Measurements from ENCODE around the gene DPF3.

DPF3 gene

GRCh38 chr14:72621387-72622065 lies 272.4 kb downstream of the DPF3 start:
- Histone ChIP-seq H3K9me3 (ENCODE audit: insufficient read depth, low read length) (peaks cover 7% of the 10 kb centered on the region), H3K4me3 (ENCODE audit: insufficient read length, low read depth) (no peak overlapping the region), H3K36me3 (ENCODE audit: insufficient read depth, insufficient read length, low read length) (no peaks in the 10 kb centered on the region), H3K9ac (ENCODE audit: insufficient read length, low read depth) (no peak overlapping the region), H3K27me3 (ENCODE audit: insufficient read depth, insufficient read length) (no peaks in the 10 kb centered on the region), H3K4me1 (ENCODE audit: insufficient read depth, insufficient read length) (peaks cover 11% of the 10 kb centered on the region)
- DNase-seq (ENCODE audit: low read depth, low spot score) = peak; percentile 36
- TF ChIP-seq SUZ12 (IDR thresholded peaks at IDR 0.05; ENCODE audit: extremely low read depth, insufficient read depth, insufficient read length) (no peak), ZNF274 (IDR thresholded peaks at IDR 0.05; ENCODE audit: low read depth, low read length) (no peak)

DNA sequence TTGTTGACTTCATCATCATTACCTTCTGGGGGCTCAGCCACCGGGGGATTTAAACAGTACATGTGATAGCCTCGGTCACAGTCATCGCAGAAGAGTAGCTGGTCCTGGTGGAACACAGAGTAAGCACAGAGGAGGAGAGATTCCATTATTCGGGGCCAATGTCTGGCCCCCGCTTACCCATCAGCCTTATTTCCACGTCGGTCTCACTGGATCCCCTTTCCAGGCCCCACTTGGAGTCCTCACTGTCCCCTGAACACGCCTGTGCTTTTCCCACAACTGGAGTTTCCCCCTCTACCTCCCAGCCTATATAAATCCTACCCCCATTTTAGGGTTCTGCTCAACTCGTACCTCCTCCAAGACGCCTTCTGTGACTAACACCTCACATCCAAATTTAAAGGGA lies 274.0 kb downstream of the DPF3 start:
- peaks cover 7% of the 10 kb centered on the region for H3K9me3 ChIP-seq (ENCODE audit: insufficient read depth, low read length)
- TF ChIP-seq YY1 (IDR thresholded peaks at IDR 0.05; ENCODE audit: insufficient read depth, insufficient read length) (no peak), ZNF274 (IDR thresholded peaks at IDR 0.05; ENCODE audit: low read depth, low read length) (no peak), SUZ12 (IDR thresholded peaks at IDR 0.05; ENCODE audit: extremely low read depth, insufficient read depth, insufficient read length) (no peak)
- H3K36me3 ChIP-seq (ENCODE audit: insufficient read depth, insufficient read length, low read length) = no peaks in the 10 kb centered on the region
- H3K4me3 ChIP-seq (ENCODE audit: insufficient read length, low read depth) = no peak overlapping the region
- no peak for DNase-seq (ENCODE audit: low read depth, low spot score)
- no peak overlapping the region for H3K9ac ChIP-seq (ENCODE audit: insufficient read length, low read depth)
- H3K27me3 ChIP-seq (ENCODE audit: insufficient read depth, insufficient read length) = no peaks in the 10 kb centered on the region
- peaks cover 15% of the 10 kb centered on the region for H3K4me1 ChIP-seq (ENCODE audit: insufficient read depth, insufficient read length)

- no peaks in the 10 kb centered on the region for H3K36me3 ChIP-seq (ENCODE audit: insufficient read depth, insufficient read length, low read length)
Measured at GRCh38 chr14:72619111-72619571, 274.8 kb downstream of the DPF3 start.

GRCh38 chr14:72618424-72618823 lies 275.5 kb downstream of the DPF3 start:
- Histone ChIP-seq H3K9me3 (ENCODE audit: insufficient read depth, low read length) (peaks cover 3% of the 10 kb centered on the region), H3K4me3 (ENCODE audit: insufficient read length, low read depth) (no peak overlapping the region), H3K9ac (ENCODE audit: insufficient read length, low read depth) (no peak overlapping the region), H3K4me1 (ENCODE audit: insufficient read depth, insufficient read length) (peaks cover 15% of the 10 kb centered on the region), H3K27me3 (ENCODE audit: insufficient read depth, insufficient read length) (no peaks in the 10 kb centered on the region), H3K36me3 (ENCODE audit: insufficient read depth, insufficient read length, low read length) (no peaks in the 10 kb centered on the region)
- DNase-seq (ENCODE audit: low read depth, low spot score) = no peak
- no peak for TF ChIP-seq YY1 (IDR thresholded peaks at IDR 0.05; ENCODE audit: insufficient read depth, insufficient read length)
- no peak for TF ChIP-seq ZNF274 (IDR thresholded peaks at IDR 0.05; ENCODE audit: low read depth, low read length)
- no peak for TF ChIP-seq SUZ12 (IDR thresholded peaks at IDR 0.05; ENCODE audit: extremely low read depth, insufficient read depth, insufficient read length)

More at GRCh38 chr14:72619111-72619571, 274.8 kb downstream of the DPF3 start:
- Histone ChIP-seq H3K4me1 (ENCODE audit: insufficient read depth, insufficient read length) (peaks cover 15% of the 10 kb centered on the region), H3K9ac (ENCODE audit: insufficient read length, low read depth) (no peak overlapping the region), H3K9me3 (ENCODE audit: insufficient read depth, low read length) (peaks cover 7% of the 10 kb centered on the region), H3K4me3 (ENCODE audit: insufficient read length, low read depth) (no peak overlapping the region), H3K27me3 (ENCODE audit: insufficient read depth, insufficient read length) (no peaks in the 10 kb centered on the region)
- DNase-seq (ENCODE audit: low read depth, low spot score) = no peak
- no peak for TF ChIP-seq SUZ12 (IDR thresholded peaks at IDR 0.05; ENCODE audit: extremely low read depth, insufficient read depth, insufficient read length)
- no peak for TF ChIP-seq YY1 (IDR thresholded peaks at IDR 0.05; ENCODE audit: insufficient read depth, insufficient read length)
- TF ChIP-seq ZNF274 (IDR thresholded peaks at IDR 0.05; ENCODE audit: low read depth, low read length) = no peak

DNA sequence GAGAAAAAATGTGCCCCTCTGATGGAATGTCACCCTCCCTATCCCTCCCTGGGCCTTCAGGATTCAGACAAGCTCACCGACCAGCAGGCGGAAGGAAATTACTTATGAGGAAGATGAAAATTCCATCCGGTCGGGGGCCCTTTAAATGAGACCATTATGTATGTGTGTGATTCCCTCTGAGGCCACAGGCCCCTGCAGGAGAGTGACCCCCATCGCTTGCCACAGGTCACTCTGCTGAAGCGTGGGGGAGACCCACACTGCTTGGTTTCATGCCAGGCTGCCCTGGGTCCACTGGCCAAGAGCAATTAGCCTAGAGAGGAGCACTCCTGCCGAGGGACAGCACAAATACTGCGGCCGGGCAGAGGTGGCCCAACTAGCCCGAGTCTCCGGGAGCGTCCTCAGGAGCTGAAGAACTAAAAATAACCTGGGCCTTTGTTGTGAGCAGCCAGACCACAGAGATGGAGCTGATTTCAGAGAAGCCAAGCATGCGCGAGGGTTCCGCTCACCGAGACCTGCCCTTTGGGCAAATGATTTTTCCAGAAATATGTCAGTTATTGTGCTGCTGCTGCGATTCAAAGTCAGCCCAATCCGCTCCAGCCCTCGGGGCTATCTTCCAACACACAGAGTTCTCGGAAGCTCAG lies 276.4 kb downstream of the DPF3 start:
- no peaks in the 10 kb centered on the region for H3K27me3 ChIP-seq (ENCODE audit: insufficient read depth, insufficient read length)
- H3K4me3 ChIP-seq (ENCODE audit: insufficient read length, low read depth) = no peak overlapping the region
- no peak for DNase-seq (ENCODE audit: low read depth, low spot score)
- TF ChIP-seq YY1 (IDR thresholded peaks at IDR 0.05; ENCODE audit: insufficient read depth, insufficient read length) (no peak), ZNF274 (IDR thresholded peaks at IDR 0.05; ENCODE audit: low read depth, low read length) (no peak), SUZ12 (IDR thresholded peaks at IDR 0.05; ENCODE audit: extremely low read depth, insufficient read depth, insufficient read length) (no peak)
- no peaks in the 10 kb centered on the region for H3K36me3 ChIP-seq (ENCODE audit: insufficient read depth, insufficient read length, low read length)
- peak overlapping the region; percentile 26 for H3K9ac ChIP-seq (ENCODE audit: insufficient read length, low read depth)
- H3K9me3 ChIP-seq (ENCODE audit: insufficient read depth, low read length) = no peaks in the 10 kb centered on the region
- H3K4me1 ChIP-seq (ENCODE audit: insufficient read depth, insufficient read length) = peaks cover 15% of the 10 kb centered on the region

DNA sequence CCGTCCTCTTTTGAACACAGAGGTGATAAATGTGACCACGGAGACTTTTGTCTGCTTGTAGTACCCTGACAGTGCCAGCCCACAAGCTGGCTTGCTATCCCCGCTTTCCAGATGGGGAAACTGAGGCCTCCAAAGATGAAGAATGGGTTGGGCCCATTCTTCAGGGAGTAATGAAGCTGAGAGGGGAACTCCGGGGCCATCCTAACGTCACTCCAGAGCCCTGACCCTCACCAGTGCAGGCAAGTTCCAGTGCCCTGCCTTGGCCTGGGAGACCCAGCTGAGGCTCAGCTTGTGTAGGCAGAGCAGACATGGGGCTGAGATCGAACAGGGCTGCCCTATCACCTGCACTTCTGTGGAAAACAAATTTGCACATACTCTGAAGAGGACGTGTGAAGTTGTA lies 277.1 kb downstream of the DPF3 start:
- TF ChIP-seq YY1 (IDR thresholded peaks at IDR 0.05; ENCODE audit: insufficient read depth, insufficient read length) (no peak), SUZ12 (IDR thresholded peaks at IDR 0.05; ENCODE audit: extremely low read depth, insufficient read depth, insufficient read length) (no peak), ZNF274 (IDR thresholded peaks at IDR 0.05; ENCODE audit: low read depth, low read length) (no peak)
- no peaks in the 10 kb centered on the region for H3K9me3 ChIP-seq (ENCODE audit: insufficient read depth, low read length)
- H3K36me3 ChIP-seq (ENCODE audit: insufficient read depth, insufficient read length, low read length) = no peaks in the 10 kb centered on the region
- H3K4me3 ChIP-seq (ENCODE audit: insufficient read length, low read depth) = no peak overlapping the region
- DNase-seq (ENCODE audit: low read depth, low spot score) = no peak
- H3K27me3 ChIP-seq (ENCODE audit: insufficient read depth, insufficient read length) = no peaks in the 10 kb centered on the region
- no peak overlapping the region for H3K9ac ChIP-seq (ENCODE audit: insufficient read length, low read depth)
- peaks cover 15% of the 10 kb centered on the region for H3K4me1 ChIP-seq (ENCODE audit: insufficient read depth, insufficient read length)

DNA sequence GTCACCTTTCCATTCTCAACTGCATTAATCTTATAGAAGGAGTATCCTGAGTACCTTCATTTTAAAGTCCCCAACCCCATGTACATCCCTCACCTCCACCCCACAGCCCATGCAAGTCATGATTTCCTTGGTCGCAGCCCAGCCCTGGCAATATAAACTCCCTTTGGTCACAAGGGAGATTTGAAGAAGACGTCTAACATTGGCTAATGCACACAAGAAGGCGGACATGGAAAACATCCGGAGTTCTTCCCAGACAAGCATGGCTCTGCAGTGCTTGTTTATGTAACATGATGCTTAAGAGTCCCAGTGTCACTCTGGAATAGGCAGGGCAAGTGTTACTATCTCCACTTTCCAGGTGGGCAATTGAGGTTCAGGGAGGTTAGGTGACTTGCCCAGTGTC lies 277.6 kb downstream of the DPF3 start:
- no peak for DNase-seq (ENCODE audit: low read depth, low spot score)
- H3K9ac ChIP-seq (ENCODE audit: insufficient read length, low read depth) = no peak overlapping the region
- H3K9me3 ChIP-seq (ENCODE audit: insufficient read depth, low read length) = no peaks in the 10 kb centered on the region
- H3K27me3 ChIP-seq (ENCODE audit: insufficient read depth, insufficient read length) = no peaks in the 10 kb centered on the region
- no peak overlapping the region for H3K4me3 ChIP-seq (ENCODE audit: insufficient read length, low read depth)
- no peaks in the 10 kb centered on the region for H3K36me3 ChIP-seq (ENCODE audit: insufficient read depth, insufficient read length, low read length)
- H3K4me1 ChIP-seq (ENCODE audit: insufficient read depth, insufficient read length) = peaks cover 13% of the 10 kb centered on the region
- TF ChIP-seq ZNF274 (IDR thresholded peaks at IDR 0.05; ENCODE audit: low read depth, low read length) = no peak
- TF ChIP-seq SUZ12 (IDR thresholded peaks at IDR 0.05; ENCODE audit: extremely low read depth, insufficient read depth, insufficient read length) = no peak
- TF ChIP-seq YY1 (IDR thresholded peaks at IDR 0.05; ENCODE audit: insufficient read depth, insufficient read length) = no peak
